Measurements from ENCODE around the gene ADGRG6.

ADGRG6 gene

GRCh38 chr6:142329486-142330113 is 27.8 kb downstream of the ADGRG6 start:
- DNase-seq (ENCODE audit: low read depth, low spot score) = no peak
- Histone ChIP-seq H3K4me3 (no peak overlapping the region), H3K36me3 (ENCODE audit: insufficient read depth, low read length) (no peaks in the 10 kb centered on the region), H3K27ac (no peak overlapping the region), H3K9me3 (ENCODE audit: low read depth, low read length) (no peaks in the 10 kb centered on the region), H3K9ac (ENCODE audit: insufficient read length) (no peak overlapping the region)
- TF ChIP-seq FOXP2 (optimal IDR thresholded peaks at IDR 0.05; ENCODE audit: control extremely low read depth, extremely low read length, insufficient read depth) (no peak), EZH2 (IDR thresholded peaks at IDR 0.05) (no peak), POLR2AphosphoS5 (IDR thresholded peaks at IDR 0.05; ENCODE audit: borderline replicate concordance, low read depth, low read length) (no peak)

- DNase-seq (ENCODE audit: low read depth, low spot score) = no peak
- H3K4me3 ChIP-seq = no peak overlapping the region
- no peak overlapping the region for H3K9ac ChIP-seq (ENCODE audit: insufficient read length)
- H3K36me3 ChIP-seq (ENCODE audit: insufficient read depth, low read length) = no peaks in the 10 kb centered on the region
- TF ChIP-seq EZH2 (IDR thresholded peaks at IDR 0.05) (no peak), POLR2AphosphoS5 (IDR thresholded peaks at IDR 0.05; ENCODE audit: borderline replicate concordance, low read depth, low read length) (no peak), FOXP2 (optimal IDR thresholded peaks at IDR 0.05; ENCODE audit: control extremely low read depth, extremely low read length, insufficient read depth) (no peak)
- no peak overlapping the region for H3K27ac ChIP-seq
- H3K9me3 ChIP-seq (ENCODE audit: low read depth, low read length) = no peaks in the 10 kb centered on the region
These were observed 29.3 kb downstream of the ADGRG6 start for GRCh38 chr6:142331075-142331551.

- no peak for DNase-seq (ENCODE audit: low read depth, low spot score)
- Histone ChIP-seq H3K4me3 (no peak overlapping the region), H3K9me3 (ENCODE audit: low read depth, low read length) (no peaks in the 10 kb centered on the region), H3K27ac (no peak overlapping the region), H3K9ac (ENCODE audit: insufficient read length) (no peak overlapping the region), H3K36me3 (ENCODE audit: insufficient read depth, low read length) (no peaks in the 10 kb centered on the region)
- TF ChIP-seq FOXP2 (optimal IDR thresholded peaks at IDR 0.05; ENCODE audit: control extremely low read depth, extremely low read length, insufficient read depth) = no peak
- TF ChIP-seq POLR2AphosphoS5 (IDR thresholded peaks at IDR 0.05; ENCODE audit: borderline replicate concordance, low read depth, low read length) = no peak
- TF ChIP-seq EZH2 (IDR thresholded peaks at IDR 0.05) = no peak
These were observed 29.8 kb downstream of the ADGRG6 start for GRCh38 chr6:142331601-142332000.

GRCh38 chr6:142332393-142333098 is 30.7 kb downstream of the ADGRG6 start:
- no peaks in the 10 kb centered on the region for H3K9me3 ChIP-seq (ENCODE audit: low read depth, low read length)
- H3K4me3 ChIP-seq = no peak overlapping the region
- H3K27ac ChIP-seq = no peak overlapping the region
- TF ChIP-seq EZH2 (IDR thresholded peaks at IDR 0.05) = no peak
- no peak for TF ChIP-seq POLR2AphosphoS5 (IDR thresholded peaks at IDR 0.05; ENCODE audit: borderline replicate concordance, low read depth, low read length)
- no peak for TF ChIP-seq FOXP2 (optimal IDR thresholded peaks at IDR 0.05; ENCODE audit: control extremely low read depth, extremely low read length, insufficient read depth)
- H3K9ac ChIP-seq (ENCODE audit: insufficient read length) = no peak overlapping the region
- no peaks in the 10 kb centered on the region for H3K36me3 ChIP-seq (ENCODE audit: insufficient read depth, low read length)
- DNase-seq (ENCODE audit: low read depth, low spot score) = no peak

- H3K9me3 ChIP-seq (ENCODE audit: low read depth, low read length) = no peaks in the 10 kb centered on the region
- H3K9ac ChIP-seq (ENCODE audit: insufficient read length) = no peak overlapping the region
- no peak for DNase-seq (ENCODE audit: low read depth, low spot score)
- H3K4me3 ChIP-seq = no peak overlapping the region
- TF ChIP-seq FOXP2 (optimal IDR thresholded peaks at IDR 0.05; ENCODE audit: control extremely low read depth, extremely low read length, insufficient read depth) (no peak), EZH2 (IDR thresholded peaks at IDR 0.05) (no peak), POLR2AphosphoS5 (IDR thresholded peaks at IDR 0.05; ENCODE audit: borderline replicate concordance, low read depth, low read length) (no peak)
- H3K27ac ChIP-seq = no peak overlapping the region
- no peaks in the 10 kb centered on the region for H3K36me3 ChIP-seq (ENCODE audit: insufficient read depth, low read length)
These were observed 31.6 kb downstream of the ADGRG6 start for GRCh38 chr6:142333431-142333830.

- no peak for DNase-seq (ENCODE audit: low read depth, low spot score)
- H3K9ac ChIP-seq (ENCODE audit: insufficient read length) = no peak overlapping the region
- no peaks in the 10 kb centered on the region for H3K9me3 ChIP-seq (ENCODE audit: low read depth, low read length)
- TF ChIP-seq EZH2 (IDR thresholded peaks at IDR 0.05) (no peak), POLR2AphosphoS5 (IDR thresholded peaks at IDR 0.05; ENCODE audit: borderline replicate concordance, low read depth, low read length) (no peak), FOXP2 (optimal IDR thresholded peaks at IDR 0.05; ENCODE audit: control extremely low read depth, extremely low read length, insufficient read depth) (no peak)
- H3K4me3 ChIP-seq = no peak overlapping the region
- H3K27ac ChIP-seq = no peak overlapping the region
- H3K36me3 ChIP-seq (ENCODE audit: insufficient read depth, low read length) = no peaks in the 10 kb centered on the region
These were observed 32.5 kb downstream of the ADGRG6 start for GRCh38 chr6:142334294-142334693.

GRCh38 chr6:142335415-142335814 is 33.6 kb downstream of the ADGRG6 start:
- H3K36me3 ChIP-seq (ENCODE audit: insufficient read depth, low read length) = no peaks in the 10 kb centered on the region
- DNase-seq (ENCODE audit: low read depth, low spot score) = no peak
- H3K27ac ChIP-seq = no peak overlapping the region
- no peak overlapping the region for H3K4me3 ChIP-seq
- H3K9me3 ChIP-seq (ENCODE audit: low read depth, low read length) = no peaks in the 10 kb centered on the region
- TF ChIP-seq EZH2 (IDR thresholded peaks at IDR 0.05) (no peak), POLR2AphosphoS5 (IDR thresholded peaks at IDR 0.05; ENCODE audit: borderline replicate concordance, low read depth, low read length) (no peak), FOXP2 (optimal IDR thresholded peaks at IDR 0.05; ENCODE audit: control extremely low read depth, extremely low read length, insufficient read depth) (no peak)
- no peak overlapping the region for H3K9ac ChIP-seq (ENCODE audit: insufficient read length)

GRCh38 chr6:142336183-142336582 is 34.4 kb downstream of the ADGRG6 start:
- H3K36me3 ChIP-seq (ENCODE audit: insufficient read depth, low read length) = no peaks in the 10 kb centered on the region
- DNase-seq (ENCODE audit: low read depth, low spot score) = no peak
- H3K9ac ChIP-seq (ENCODE audit: insufficient read length) = no peak overlapping the region
- H3K4me3 ChIP-seq = no peak overlapping the region
- H3K9me3 ChIP-seq (ENCODE audit: low read depth, low read length) = no peaks in the 10 kb centered on the region
- TF ChIP-seq EZH2 (IDR thresholded peaks at IDR 0.05) (no peak), FOXP2 (optimal IDR thresholded peaks at IDR 0.05; ENCODE audit: control extremely low read depth, extremely low read length, insufficient read depth) (no peak), POLR2AphosphoS5 (IDR thresholded peaks at IDR 0.05; ENCODE audit: borderline replicate concordance, low read depth, low read length) (no peak)
- H3K27ac ChIP-seq = no peak overlapping the region

Data from SK-N-MC (cell line).